Measurements from ENCODE around the gene ADAM22. TPM values are rescaled to one million over a fixed set of nuclear protein-coding genes. Genes with fewer than 3 reads are reported as not detected.

The ADAM22 gene
- total RNA-seq, 1 donor from 2014 or later, result 1.4 TPM

- H3K4me3 ChIP-seq (ENCODE audit: low read depth, low read length), result no peak overlapping the region
- TF ChIP-seq CTCF (IDR thresholded peaks at IDR 0.05; ENCODE audit: insufficient read depth, low read length, poor library complexity, severe bottlenecking), result no peak
- no peaks in the 10 kb centered on the region for H3K27me3 ChIP-seq (ENCODE audit: control insufficient read depth, insufficient read depth, low read length)
- DNase-seq (ENCODE audit: low read depth), result no peak
- H3K36me3 ChIP-seq (ENCODE audit: control insufficient read depth, insufficient read depth, low read length), result no peaks in the 10 kb centered on the region
Observed at GRCh38 chr7:88201305-88201704, 267.3 kb downstream of the ADAM22 start.

- Histone ChIP-seq H3K4me3 (ENCODE audit: low read depth, low read length) (no peak overlapping the region), H3K27me3 (ENCODE audit: control insufficient read depth, insufficient read depth, low read length) (no peaks in the 10 kb centered on the region), H3K36me3 (ENCODE audit: control insufficient read depth, insufficient read depth, low read length) (no peaks in the 10 kb centered on the region)
- TF ChIP-seq CTCF (IDR thresholded peaks at IDR 0.05; ENCODE audit: insufficient read depth, low read length, poor library complexity, severe bottlenecking), result no peak
- no peak for DNase-seq (ENCODE audit: low read depth)
Observed at GRCh38 chr7:88202278-88202677, 268.2 kb downstream of the ADAM22 start.

GRCh38 chr7:88202799-88203198 lies 268.7 kb downstream of the ADAM22 start:
- Histone ChIP-seq H3K4me3 (ENCODE audit: low read depth, low read length) (no peak overlapping the region), H3K27me3 (ENCODE audit: control insufficient read depth, insufficient read depth, low read length) (no peaks in the 10 kb centered on the region), H3K36me3 (ENCODE audit: control insufficient read depth, insufficient read depth, low read length) (no peaks in the 10 kb centered on the region)
- no peak for DNase-seq (ENCODE audit: low read depth)
- TF ChIP-seq CTCF (IDR thresholded peaks at IDR 0.05; ENCODE audit: insufficient read depth, low read length, poor library complexity, severe bottlenecking), result no peak

- no peak for DNase-seq (ENCODE audit: low read depth)
- Histone ChIP-seq H3K4me3 (ENCODE audit: low read depth, low read length) (no peak overlapping the region), H3K27me3 (ENCODE audit: control insufficient read depth, insufficient read depth, low read length) (no peaks in the 10 kb centered on the region), H3K36me3 (ENCODE audit: control insufficient read depth, insufficient read depth, low read length) (no peaks in the 10 kb centered on the region)
- TF ChIP-seq CTCF (IDR thresholded peaks at IDR 0.05; ENCODE audit: insufficient read depth, low read length, poor library complexity, severe bottlenecking), result no peak
Observed at GRCh38 chr7:88203401-88203800, 269.4 kb downstream of the ADAM22 start.

GRCh38 chr7:88204525-88205110 lies 270.6 kb downstream of the ADAM22 start:
- no peaks in the 10 kb centered on the region for H3K27me3 ChIP-seq (ENCODE audit: control insufficient read depth, insufficient read depth, low read length)
- DNase-seq (ENCODE audit: low read depth), result no peak
- no peak for TF ChIP-seq CTCF (IDR thresholded peaks at IDR 0.05; ENCODE audit: insufficient read depth, low read length, poor library complexity, severe bottlenecking)
- H3K4me3 ChIP-seq (ENCODE audit: low read depth, low read length), result no peak overlapping the region
- H3K36me3 ChIP-seq (ENCODE audit: control insufficient read depth, insufficient read depth, low read length), result no peaks in the 10 kb centered on the region

- no peak for TF ChIP-seq CTCF (IDR thresholded peaks at IDR 0.05; ENCODE audit: insufficient read depth, low read length, poor library complexity, severe bottlenecking)
- H3K36me3 ChIP-seq (ENCODE audit: control insufficient read depth, insufficient read depth, low read length), result no peaks in the 10 kb centered on the region
Observed at GRCh38 chr7:88205179-88205578, 271.1 kb downstream of the ADAM22 start.

More at GRCh38 chr7:88205179-88205578, 271.1 kb downstream of the ADAM22 start:
- DNase-seq (ENCODE audit: low read depth), result no peak
- Histone ChIP-seq H3K4me3 (ENCODE audit: low read depth, low read length) (no peak overlapping the region), H3K27me3 (ENCODE audit: control insufficient read depth, insufficient read depth, low read length) (no peaks in the 10 kb centered on the region)

Measured in kidney epithelial cell (primary cell).